Heart left ventricle (tissue), 13 donors: ENCODE data around the gene CCBE1.

Source experiments
- POLR2A ChIP-seq, 2 donors: fragments of 450-650 bp; IDR thresholded peaks; one replicate each; pipeline ENCODE4 v1.6.1; 2017; ENCODE audit warnings: antibody characterized with exemption in 2 of 2, mild to moderate bottlenecking in 2 of 2, moderate library complexity in 2 of 2
- TF ChIP-seq, protein P1 (sequence below), 12 donors: fragments of 200-600 bp; sonication (generic) in 4 of 12; IDR thresholded peaks; one replicate each; pipeline versions ENCODE4 v1.5.0 to v1.8.0; 2018 to 2022; ENCODE audit warnings: antibody characterized with exemption in 12 of 12, mild to moderate bottlenecking in 5 of 12
- donor health status: ischemic (EF 13 %, LVEDD 7.1; RV severe dilation, severe dysfunction).
- donor health status: DM: no; HTN: yes; CAD: no.
- donor health status: DM: no; HTN: no; CAD: no.
- donor health status: ischemic (EF 25% LVEDD 6.9; RV normal size, moderate dysfunction).
- donor health status: ischemic (EF 25% LVEDD 5.7; RV mildly dilated, moderate dysfunction).
- donor health status: ischemic (EF 35%, LVEDD 5.7; RV mildly dilated, moderate dysfunction).
- donor health status: nonischemic (EF 11% LVEDD 7.7; RV severe dilation, severe dysfunction).
- donor health status: DM: yes; HTN: yes; CAD: no.
- donor health status: PGD.
- donor health status: ischemic (EF 29% LVEDD 5.4; RV normal size, mild dysfunction).
- donor health status: nonischemic (EF 23%, LVEDD 6.1; RV moderate dilation, normal function).

DNA sequence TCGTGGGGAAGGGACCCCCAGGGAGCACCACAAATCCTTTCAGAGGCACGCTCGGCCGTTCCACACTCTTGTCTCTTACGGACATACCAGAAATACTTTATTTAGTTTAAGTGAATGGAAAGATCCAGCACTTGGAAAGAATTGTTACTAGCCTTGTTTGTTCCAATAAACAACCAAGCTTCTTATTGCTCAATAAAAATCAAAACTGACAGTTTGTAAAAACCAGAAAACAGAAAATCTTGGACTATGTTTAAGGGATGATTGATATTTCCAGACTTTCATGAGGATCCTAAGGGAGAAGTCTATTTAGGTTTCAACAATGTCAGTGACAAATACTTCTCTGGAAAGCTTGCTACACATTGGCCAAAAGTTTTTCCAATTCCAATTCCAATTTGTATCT is 31.6 kb upstream of the CCBE1 start:
- TF ChIP-seq, protein P1, sequence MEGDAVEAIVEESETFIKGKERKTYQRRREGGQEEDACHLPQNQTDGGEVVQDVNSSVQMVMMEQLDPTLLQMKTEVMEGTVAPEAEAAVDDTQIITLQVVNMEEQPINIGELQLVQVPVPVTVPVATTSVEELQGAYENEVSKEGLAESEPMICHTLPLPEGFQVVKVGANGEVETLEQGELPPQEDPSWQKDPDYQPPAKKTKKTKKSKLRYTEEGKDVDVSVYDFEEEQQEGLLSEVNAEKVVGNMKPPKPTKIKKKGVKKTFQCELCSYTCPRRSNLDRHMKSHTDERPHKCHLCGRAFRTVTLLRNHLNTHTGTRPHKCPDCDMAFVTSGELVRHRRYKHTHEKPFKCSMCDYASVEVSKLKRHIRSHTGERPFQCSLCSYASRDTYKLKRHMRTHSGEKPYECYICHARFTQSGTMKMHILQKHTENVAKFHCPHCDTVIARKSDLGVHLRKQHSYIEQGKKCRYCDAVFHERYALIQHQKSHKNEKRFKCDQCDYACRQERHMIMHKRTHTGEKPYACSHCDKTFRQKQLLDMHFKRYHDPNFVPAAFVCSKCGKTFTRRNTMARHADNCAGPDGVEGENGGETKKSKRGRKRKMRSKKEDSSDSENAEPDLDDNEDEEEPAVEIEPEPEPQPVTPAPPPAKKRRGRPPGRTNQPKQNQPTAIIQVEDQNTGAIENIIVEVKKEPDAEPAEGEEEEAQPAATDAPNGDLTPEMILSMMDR (IDR thresholded peaks at IDR 0.05) = no peak
- TF ChIP-seq POLR2A (IDR thresholded peaks at IDR 0.05) = no peak
